GM12878 (cell line): Measurements from ENCODE around the gene NAA15. TPM values are rescaled to one million over a fixed set of nuclear protein-coding genes. Genes with fewer than 3 reads are reported as not detected.
"Not testable (repeated sequence)": the region's sequence is repeated elsewhere in the genome, so short reads cannot be mapped to it uniquely, and the experiment has no call there.

Experiments used
- ATAC-seq: fragments of 200-7000 bp; cut with Tn5 transposase; 3 replicates; pipeline ENCODE4 v1.9.1; 2020; ENCODE audit warnings: mild to moderate bottlenecking, moderate library complexity
- BruUV-seq: library from RNA; stranded (reverse); fragments of 400-500 nt; replicated peaks from 2 replicates; lab custom pipeline; 2021; lab: Mats Ljungman, UMichigan
- CTCF ChIA-PET: fragments of 300-600 bp; sonication (Branson Sonifier 250); formaldehyde crosslinking; extraction: SDS; loops from one replicate; lab custom pipeline; 2021; ENCODE audit warnings: inconsistent platforms; lab: Yijun Ruan, JAX
- POLR2A ChIA-PET: fragments of 350-600 bp; formaldehyde crosslinking; extraction: SDS; loops from one replicate; lab custom pipeline; 2021; ENCODE audit warnings: inconsistent platforms; lab: Charles Lee
- RAD21 ChIA-PET: fragments of 300-600 bp; sonication (Branson Sonifier 250); formaldehyde crosslinking; loops from one replicate; lab custom pipeline; 2023; ENCODE audit warnings: antibody characterized with exemption; ENCODE audit not compliant: unreplicated experiment; lab: Charles Lee
- SMC1A ChIA-PET: fragments of 300-600 bp; sonication (Branson Sonifier 250); formaldehyde crosslinking; loops from one replicate; lab custom pipeline; 2023; ENCODE audit not compliant: unreplicated experiment, uncharacterized antibody; lab: Charles Lee
- DNase-seq: peaks from one replicate; pipeline ENCODE4 v3.0.0-alpha.2; 2011; ENCODE audit warnings: low read depth, low spot score
- FAIRE-seq: peaks from 3 replicates; lab custom pipeline; 2011; peaks lifted over from hg19 to GRCh38; lab: Jason Lieb, UNC
- H2AFZ ChIP-seq: 2 replicates; pipeline ENCODE4 v1.6.0; 2011; ENCODE audit warnings: low read depth, low read length, control low read depth; ENCODE audit not compliant: control insufficient read depth
- H3K27ac ChIP-seq: 2 replicates; pipeline ENCODE4 v1.5.1; 2011; ENCODE audit warnings: control low read depth; ENCODE audit not compliant: control insufficient read depth, insufficient read depth
- H3K27me3 ChIP-seq, 2 experiments: replicated peaks in 1 of 2; 2 replicates each; pipeline versions ENCODE4 v1.6.0 to v1.6.1; 2011; ENCODE audit warnings: low read length in 1 of 2; ENCODE audit not compliant: control insufficient read depth in 2 of 2, insufficient read depth in 2 of 2
- H3K36me3 ChIP-seq, 2 experiments: 2 replicates each; pipeline ENCODE4 v1.5.1; 2011; ENCODE audit warnings: low read length in 1 of 2; ENCODE audit not compliant: control insufficient read depth in 2 of 2, insufficient read depth in 2 of 2
- H3K4me1 ChIP-seq: 2 replicates; pipeline ENCODE4 v1.6.1; 2011; ENCODE audit warnings: mild to moderate bottlenecking, low read length, moderate library complexity, mixed read lengths; ENCODE audit not compliant: control insufficient read depth, insufficient read depth
- H3K4me2 ChIP-seq: 2 replicates; pipeline ENCODE4 v1.6.0; 2011; ENCODE audit warnings: control low read depth; ENCODE audit not compliant: control insufficient read depth, insufficient read depth
- H3K4me3 ChIP-seq: fragments of 200-600 bp; sonication (generic); 2 replicates; pipeline ENCODE4 v1.5.1; 2016
- H3K79me2 ChIP-seq: 2 replicates; pipeline ENCODE4 v1.6.0; 2011; ENCODE audit warnings: low read length; ENCODE audit not compliant: control insufficient read depth, insufficient read depth
- H3K9ac ChIP-seq: 2 replicates; pipeline ENCODE4 v1.8.0; 2011; ENCODE audit warnings: low read length, control low read depth, mixed read lengths; ENCODE audit not compliant: control insufficient read depth, insufficient read depth
- H3K9me3 ChIP-seq: replicated peaks from 3 replicates; pipeline ENCODE4 v1.5.1; 2011; ENCODE audit warnings: mild to moderate bottlenecking, low read length; ENCODE audit not compliant: control insufficient read depth, insufficient read depth
- H4K20me1 ChIP-seq: 2 replicates; pipeline ENCODE4 v1.6.0; 2011; ENCODE audit not compliant: control insufficient read depth, insufficient read depth
- BHLHE40 ChIP-seq, 2 experiments: fragments of 450-650 bp in 1 of 2; IDR thresholded peaks; 2 replicates each; pipeline ENCODE4 v1.6.1; 2011 to 2017; ENCODE audit warnings: low read depth in 2 of 2, borderline replicate concordance in 1 of 2, improper control_type of control experiment in 1 of 2, low read length in 1 of 2, mild to moderate bottlenecking in 1 of 2
- CHD1 ChIP-seq: IDR thresholded peaks from 2 replicates; pipeline ENCODE4 v1.6.1; 2012; ENCODE audit warnings: low read depth, low read length, improper control_type of control experiment
- EZH2 ChIP-seq: IDR thresholded peaks from 2 replicates; pipeline ENCODE4 v1.6.1; 2012; ENCODE audit warnings: low read depth, mild to moderate bottlenecking, control low read depth, inconsistent platforms, low read length, borderline replicate concordance; ENCODE audit not compliant: control insufficient read depth
- MEF2A ChIP-seq: IDR thresholded peaks from 2 replicates; pipeline ENCODE4 v1.6.1; 2011; ENCODE audit warnings: low read depth, mild to moderate bottlenecking, low read length, moderate library complexity; ENCODE audit not compliant: insufficient read depth
- SIN3A ChIP-seq: IDR thresholded peaks from 2 replicates; pipeline ENCODE4 v1.6.1; 2012; ENCODE audit warnings: low read depth, low read length, improper control_type of control experiment
- WGBS: methylation state at CpG from one replicate; pipeline ENCODE4 v1.1.6; 2016; ENCODE audit warnings: low lambda C conversion rate; ENCODE audit not compliant: insufficient replicate concordance, insufficient coverage; ENCODE audit errors: missing lambda C conversion rate; 5-methylcytosine and 5-hydroxymethylcytosine counted together
- in situ Hi-C: fragments of 300-500 bp; cut with MboI; formaldehyde crosslinking; loops from 9 replicates; pipeline ENCODE4 v1.14.3; 2018; ENCODE audit warnings: mixed read lengths
- intact Hi-C: fragments of 100-400 bp; cut with micrococcal nuclease; formaldehyde crosslinking; loops from one replicate; pipeline ENCODE4 v1.14.2; 2022; ENCODE audit not compliant: unreplicated experiment
- polyA plus RNA-seq, 11 experiments: library from polyadenylated mRNA; depleted of rRNA in 4 of 11; unstranded in 6 of 11; stranded (reverse) in 5 of 11; fragments of >200 nt; fragmentation: Nextera tagmentation in 4 of 11; fragmentation: Illumina TruSeq in 1 of 11; extraction: Ambion mirVana in 4 of 11; extraction: Trizol in 1 of 11; gene quantifications; 1 replicate in 1 of 11; 2 replicates in 10 of 11; pipeline versions ENCODE4 v1.2.1 to v1.2.3, GENCODE V29; 2011 to 2016; ENCODE audit warnings: inconsistent platforms in 2 of 11, missing spikeins in 2 of 11, low read depth in 1 of 11
- total RNA-seq, 4 experiments: library from RNA; depleted of rRNA in 3 of 4; stranded (reverse); fragments of >200 nt in 3 of 4; fragmentation: Illumina TruSeq in 1 of 4; extraction: Trizol in 1 of 4; gene quantifications; 2 replicates each; pipeline versions ENCODE4 v1.2.1 to v1.2.3, GENCODE V29; 2013 to 2021
- TF ChIP-seq, protein P1 (sequence below): fragments of 450-650 bp; formaldehyde crosslinking; IDR thresholded peaks from 2 replicates; pipeline ENCODE4 v1.5.0; 2022; ENCODE audit warnings: mild to moderate bottlenecking, missing genetic modification characterization
- TF ChIP-seq, protein P2 (sequence below): fragments of 450-650 bp; IDR thresholded peaks from 2 replicates; pipeline ENCODE4 v1.6.1; 2017; ENCODE audit warnings: mild to moderate bottlenecking, low read depth, inconsistent platforms; ENCODE audit not compliant: poor library complexity, severe bottlenecking

The NAA15 gene
- total and polyA plus RNA-seq, 10 of the 15 experiments (the other 5 are each of a cell fraction or from before 2014, with no cell fraction given) = 24.3 to 93.1 (median 51.9) TPM

- TF ChIP-seq, protein P1, sequence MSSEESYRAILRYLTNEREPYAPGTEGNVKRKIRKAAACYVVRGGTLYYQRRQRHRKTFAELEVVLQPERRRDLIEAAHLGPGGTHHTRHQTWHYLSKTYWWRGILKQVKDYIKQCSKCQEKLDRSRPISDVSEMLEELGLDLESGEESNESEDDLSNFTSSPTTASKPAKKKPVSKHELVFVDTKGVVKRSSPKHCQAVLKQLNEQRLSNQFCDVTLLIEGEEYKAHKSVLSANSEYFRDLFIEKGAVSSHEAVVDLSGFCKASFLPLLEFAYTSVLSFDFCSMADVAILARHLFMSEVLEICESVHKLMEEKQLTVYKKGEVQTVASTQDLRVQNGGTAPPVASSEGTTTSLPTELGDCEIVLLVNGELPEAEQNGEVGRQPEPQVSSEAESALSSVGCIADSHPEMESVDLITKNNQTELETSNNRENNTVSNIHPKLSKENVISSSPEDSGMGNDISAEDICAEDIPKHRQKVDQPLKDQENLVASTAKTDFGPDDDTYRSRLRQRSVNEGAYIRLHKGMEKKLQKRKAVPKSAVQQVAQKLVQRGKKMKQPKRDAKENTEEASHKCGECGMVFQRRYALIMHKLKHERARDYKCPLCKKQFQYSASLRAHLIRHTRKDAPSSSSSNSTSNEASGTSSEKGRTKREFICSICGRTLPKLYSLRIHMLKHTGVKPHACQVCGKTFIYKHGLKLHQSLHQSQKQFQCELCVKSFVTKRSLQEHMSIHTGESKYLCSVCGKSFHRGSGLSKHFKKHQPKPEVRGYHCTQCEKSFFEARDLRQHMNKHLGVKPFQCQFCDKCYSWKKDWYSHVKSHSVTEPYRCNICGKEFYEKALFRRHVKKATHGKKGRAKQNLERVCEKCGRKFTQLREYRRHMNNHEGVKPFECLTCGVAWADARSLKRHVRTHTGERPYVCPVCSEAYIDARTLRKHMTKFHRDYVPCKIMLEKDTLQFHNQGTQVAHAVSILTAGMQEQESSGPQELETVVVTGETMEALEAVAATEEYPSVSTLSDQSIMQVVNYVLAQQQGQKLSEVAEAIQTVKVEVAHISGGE (CRISPR knock-in tag) = no peak
- TF ChIP-seq, protein P2, sequence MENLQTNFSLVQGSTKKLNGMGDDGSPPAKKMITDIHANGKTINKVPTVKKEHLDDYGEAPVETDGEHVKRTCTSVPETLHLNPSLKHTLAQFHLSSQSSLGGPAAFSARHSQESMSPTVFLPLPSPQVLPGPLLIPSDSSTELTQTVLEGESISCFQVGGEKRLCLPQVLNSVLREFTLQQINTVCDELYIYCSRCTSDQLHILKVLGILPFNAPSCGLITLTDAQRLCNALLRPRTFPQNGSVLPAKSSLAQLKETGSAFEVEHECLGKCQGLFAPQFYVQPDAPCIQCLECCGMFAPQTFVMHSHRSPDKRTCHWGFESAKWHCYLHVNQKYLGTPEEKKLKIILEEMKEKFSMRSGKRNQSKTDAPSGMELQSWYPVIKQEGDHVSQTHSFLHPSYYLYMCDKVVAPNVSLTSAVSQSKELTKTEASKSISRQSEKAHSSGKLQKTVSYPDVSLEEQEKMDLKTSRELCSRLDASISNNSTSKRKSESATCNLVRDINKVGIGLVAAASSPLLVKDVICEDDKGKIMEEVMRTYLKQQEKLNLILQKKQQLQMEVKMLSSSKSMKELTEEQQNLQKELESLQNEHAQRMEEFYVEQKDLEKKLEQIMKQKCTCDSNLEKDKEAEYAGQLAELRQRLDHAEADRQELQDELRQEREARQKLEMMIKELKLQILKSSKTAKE = no peak
- TF ChIP-seq MEF2A = no peak
- no peak for TF ChIP-seq BHLHE40 (IDR thresholded peaks at IDR 0.05; ENCODE audit: borderline replicate concordance in 1 of 2, low read depth in 2 of 2, low read length in 1 of 2)
- TF ChIP-seq CHD1 = no peak
- TF ChIP-seq SIN3A = no peak
- TF ChIP-seq EZH2 = no peak
These were observed 47.6 kb upstream of the NAA15 start (continued) for GRCh38 chr4:139253713-139254112.

DNA sequence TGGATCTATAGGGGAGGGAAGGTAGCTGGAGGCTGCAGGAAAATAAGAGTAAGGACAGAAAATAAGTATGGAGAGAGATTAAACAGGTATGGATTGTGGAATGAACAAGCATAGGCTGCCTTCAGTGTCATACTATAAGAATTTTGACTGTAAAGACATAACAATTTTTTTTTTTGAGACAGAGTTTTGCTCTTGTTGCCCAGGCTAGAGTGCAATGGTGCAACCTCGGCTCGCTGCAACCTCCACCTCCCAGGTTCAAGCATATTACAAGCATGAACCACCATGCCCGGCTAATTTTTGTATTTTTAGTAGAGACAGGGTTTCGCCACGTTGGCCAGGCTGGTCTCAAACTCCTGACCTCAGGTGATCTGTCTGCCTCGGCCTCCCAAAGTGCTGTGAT lies 45.7 kb upstream of the NAA15 start:
- RAD21 ChIA-PET, H2AFZ ChIP-seq, intact Hi-C loops, H3K4me1 ChIP-seq, DNase-seq, H3K79me2 ChIP-seq, H3K4me3 ChIP-seq, H3K36me3 ChIP-seq, H4K20me1 ChIP-seq, BruUV-seq, POLR2A ChIA-PET, H3K27ac ChIP-seq, H3K9me3 ChIP-seq, CTCF ChIA-PET, in situ Hi-C loops, H3K4me2 ChIP-seq, ATAC-seq, FAIRE-seq, H3K9ac ChIP-seq, H3K27me3 ChIP-seq: not testable (repeated sequence)
- WGBS = 53% methylated on average over 6 of the region's 6 CpGs
- SMC1A ChIA-PET = interaction anchor here (1.3 kb wide), 1 partner anchor 12 kb away, joined by 3 read pairs; no protein-coding TSS in a partner anchor
